Liver (tissue), 9 donors: ENCODE measurements around the gene P3H1. TPM values are rescaled to one million over a fixed set of nuclear protein-coding genes. Genes with fewer than 3 reads are reported as not detected.
A peak's percentile ranks its signal among the peaks of the same experiment; 100 is the strongest.

ENCODE experiments used
- DNase-seq: peaks from one replicate; pipeline ENCODE4 v3.0.0-alpha.2; 2017; ENCODE audit warnings: low spot score
- H3K27ac ChIP-seq, 2 donors: one replicate each; pipeline ENCODE4 v1.7.0; 2013; ENCODE audit warnings: inconsistent platforms in 2 of 2, low read length in 2 of 2, control low read depth in 1 of 2, low read depth in 1 of 2, mild to moderate bottlenecking in 1 of 2
- H3K27me3 ChIP-seq, 4 donors: one replicate each; pipeline versions ENCODE4 v1.6.1 to v1.7.0; 2013; ENCODE audit warnings: low read length in 3 of 4, inconsistent platforms in 1 of 4, mild to moderate bottlenecking in 1 of 4, moderate library complexity in 1 of 4; ENCODE audit not compliant: control insufficient read depth in 4 of 4, insufficient read depth in 4 of 4
- H3K36me3 ChIP-seq, 4 donors: one replicate each; pipeline versions ENCODE4 v1.6.1 to v1.7.0; 2013; ENCODE audit warnings: low read length in 3 of 4, mild to moderate bottlenecking in 3 of 4, low read depth in 1 of 4, moderate library complexity in 1 of 4; ENCODE audit not compliant: control insufficient read depth in 4 of 4, insufficient read depth in 3 of 4
- H3K4me1 ChIP-seq, 4 donors: one replicate each; pipeline versions ENCODE4 v1.6.1 to v1.7.0; 2013; ENCODE audit warnings: low read length in 3 of 4, mild to moderate bottlenecking in 3 of 4, moderate library complexity in 1 of 4; ENCODE audit not compliant: control insufficient read depth in 4 of 4, insufficient read depth in 4 of 4
- H3K4me3 ChIP-seq, 3 donors: one replicate each; pipeline versions ENCODE4 v1.6.1 to v1.7.0; 2013; ENCODE audit warnings: low read length in 3 of 3, control low read depth in 1 of 3, low read depth in 1 of 3, mild to moderate bottlenecking in 1 of 3
- H3K9ac ChIP-seq, 2 donors: one replicate each; pipeline ENCODE4 v1.7.0; 2013; ENCODE audit warnings: low read length in 2 of 2, mild to moderate bottlenecking in 2 of 2, moderate library complexity in 2 of 2, control low read depth in 1 of 2, low read depth in 1 of 2
- H3K9me3 ChIP-seq, 4 donors: one replicate each; pipeline versions ENCODE4 v1.6.1 to v1.7.0; 2013; ENCODE audit warnings: low read length in 3 of 4; ENCODE audit not compliant: control insufficient read depth in 4 of 4
- EGR1 ChIP-seq, 2 donors: IDR thresholded peaks; 2 replicates each; pipeline ENCODE4 v1.6.1; 2016 to 2018; ENCODE audit warnings: antibody characterized with exemption in 2 of 2, low read depth in 2 of 2
- FOXA1 ChIP-seq: IDR thresholded peaks from 2 replicates; pipeline ENCODE4 v1.6.1; 2016; ENCODE audit warnings: antibody characterized with exemption
- FOXA2 ChIP-seq: IDR thresholded peaks from 2 replicates; pipeline ENCODE4 v1.6.1; 2016; ENCODE audit warnings: antibody characterized with exemption
- HNF4A ChIP-seq, 2 donors: conservative IDR thresholded peaks; 2 replicates each; pipeline ENCODE4 v1.6.1; 2016; ENCODE audit warnings: antibody characterized with exemption in 2 of 2, mild to moderate bottlenecking in 2 of 2
- JUND ChIP-seq, 2 donors: IDR thresholded peaks; 2 replicates each; pipeline ENCODE4 v1.6.1; 2016; ENCODE audit warnings: antibody characterized with exemption in 2 of 2
- RAD21 ChIP-seq, 2 donors: IDR thresholded peaks; 2 replicates each; pipeline ENCODE4 v1.6.1; 2016; ENCODE audit warnings: antibody characterized with exemption in 2 of 2, mild to moderate bottlenecking in 2 of 2
- REST ChIP-seq: IDR thresholded peaks from 2 replicates; pipeline ENCODE4 v1.6.1; 2016; ENCODE audit warnings: antibody characterized with exemption, mild to moderate bottlenecking
- TAF1 ChIP-seq: conservative IDR thresholded peaks from 2 replicates; pipeline ENCODE4 v1.6.1; 2016; ENCODE audit warnings: antibody characterized with exemption, mild to moderate bottlenecking
- WGBS: extraction: QIAGEN DNeasy Blood & Tissue Kit; methylation state at CpG from one replicate; pipeline ENCODE4 v1.1.7; 2013; 5-methylcytosine and 5-hydroxymethylcytosine counted together
- polyA plus RNA-seq, 2 donors: library from polyadenylated mRNA; stranded (reverse) in 1 of 2; unstranded in 1 of 2; fragments of 200-250 nt in 1 of 2; fragments of >200 nt in 1 of 2; fragmentation: Nextera tagmentation in 1 of 2; extraction: Ambion mirVana in 1 of 2; gene quantifications; one replicate each; pipeline versions ENCODE4 v1.2.1 to v1.2.3, GENCODE V29; 2013 to 2015
- total RNA-seq, 2 donors: library from RNA; depleted of rRNA; stranded (reverse); fragments of >200 nt; gene quantifications; one replicate each; pipeline ENCODE4 v1.2.3, GENCODE V29; 2014
- TF ChIP-seq, protein P1 (sequence below): IDR thresholded peaks from 2 replicates; pipeline ENCODE4 v1.6.1; 2016; ENCODE audit warnings: antibody characterized with exemption
- TF ChIP-seq, protein P2 (sequence below): IDR thresholded peaks from 2 replicates; pipeline ENCODE4 v1.6.1; 2016; ENCODE audit warnings: antibody characterized with exemption
- donor health status: healthy.
- donor health status: healthy.
- donor health status: healthy.
- donor health status: healthy.
- donor health status: healthy.

Gene P3H1
- total and polyA plus RNA-seq, 4 donors = 14.9 to 28.0 (median 22.7) TPM

- H3K9me3 ChIP-seq = no peaks in the 10 kb centered on the region
- no peak for TF ChIP-seq JUND (IDR thresholded peaks at IDR 0.05)
- TF ChIP-seq EGR1 (IDR thresholded peaks at IDR 0.05; ENCODE audit: low read depth in 2 of 2) = no peak
- no peak for TF ChIP-seq HNF4A (conservative IDR thresholded peaks at IDR 0.05)
- no peak for TF ChIP-seq RAD21 (IDR thresholded peaks at IDR 0.05)
- no peaks in the 10 kb centered on the region for H3K27me3 ChIP-seq
- no peak overlapping the region for H3K4me3 ChIP-seq
- 84% methylated on average over 10 of the region's 10 CpGs for WGBS
- no peaks in the 10 kb centered on the region for H3K4me1 ChIP-seq
- H3K36me3 ChIP-seq = no peaks in the 10 kb centered on the region
- H3K27ac ChIP-seq = no peak overlapping the region
- no peak overlapping the region for H3K9ac ChIP-seq
- DNase-seq = no peak
These were observed 34.6 kb downstream of the P3H1 start for GRCh38 chr1:42732126-42732680.

- 84% methylated on average over 3 of the region's 3 CpGs for WGBS
- Histone ChIP-seq H3K27me3 (no peaks in the 10 kb centered on the region), H3K36me3 (no peaks in the 10 kb centered on the region), H3K4me3 (no peak overlapping the region), H3K9ac (no peak overlapping the region), H3K4me1 (no peaks in the 10 kb centered on the region), H3K27ac (no peak overlapping the region), H3K9me3 (no peaks in the 10 kb centered on the region)
- no peak for DNase-seq
- TF ChIP-seq JUND (IDR thresholded peaks at IDR 0.05) (no peak), FOXA1 (no peak)
- TF ChIP-seq, protein P1, sequence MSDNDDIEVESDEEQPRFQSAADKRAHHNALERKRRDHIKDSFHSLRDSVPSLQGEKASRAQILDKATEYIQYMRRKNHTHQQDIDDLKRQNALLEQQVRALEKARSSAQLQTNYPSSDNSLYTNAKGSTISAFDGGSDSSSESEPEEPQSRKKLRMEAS = no peak
These were observed 35.2 kb downstream of the P3H1 start for GRCh38 chr1:42731585-42731984.

- TF ChIP-seq, protein P1 = no peak
- TF ChIP-seq, protein P2, sequence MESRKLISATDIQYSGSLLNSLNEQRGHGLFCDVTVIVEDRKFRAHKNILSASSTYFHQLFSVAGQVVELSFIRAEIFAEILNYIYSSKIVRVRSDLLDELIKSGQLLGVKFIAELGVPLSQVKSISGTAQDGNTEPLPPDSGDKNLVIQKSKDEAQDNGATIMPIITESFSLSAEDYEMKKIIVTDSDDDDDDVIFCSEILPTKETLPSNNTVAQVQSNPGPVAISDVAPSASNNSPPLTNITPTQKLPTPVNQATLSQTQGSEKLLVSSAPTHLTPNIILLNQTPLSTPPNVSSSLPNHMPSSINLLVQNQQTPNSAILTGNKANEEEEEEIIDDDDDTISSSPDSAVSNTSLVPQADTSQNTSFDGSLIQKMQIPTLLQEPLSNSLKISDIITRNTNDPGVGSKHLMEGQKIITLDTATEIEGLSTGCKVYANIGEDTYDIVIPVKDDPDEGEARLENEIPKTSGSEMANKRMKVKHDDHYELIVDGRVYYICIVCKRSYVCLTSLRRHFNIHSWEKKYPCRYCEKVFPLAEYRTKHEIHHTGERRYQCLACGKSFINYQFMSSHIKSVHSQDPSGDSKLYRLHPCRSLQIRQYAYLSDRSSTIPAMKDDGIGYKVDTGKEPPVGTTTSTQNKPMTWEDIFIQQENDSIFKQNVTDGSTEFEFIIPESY = no peak
- TF ChIP-seq REST (no peak), JUND (IDR thresholded peaks at IDR 0.05) (no peak), FOXA2 (no peak), RAD21 (IDR thresholded peaks at IDR 0.05) (peak; percentile 56 to 62), TAF1 (no peak), FOXA1 (no peak)
- WGBS = 68% methylated on average over 4 of the region's 4 CpGs
- no peak overlapping the region for H3K4me3 ChIP-seq
- no peaks in the 10 kb centered on the region for H3K27me3 ChIP-seq
- H3K4me1 ChIP-seq = no peaks in the 10 kb centered on the region
- no peak overlapping the region for H3K9ac ChIP-seq
- no peaks in the 10 kb centered on the region for H3K9me3 ChIP-seq
- no peaks in the 10 kb centered on the region for H3K36me3 ChIP-seq
- DNase-seq = peak; percentile 37
- no peak overlapping the region for H3K27ac ChIP-seq
These were observed 35.8 kb downstream of the P3H1 start for GRCh38 chr1:42730988-42731387.
